HG03064 (cell line): ENCODE results near the gene PHKB.
"Not testable (repeated sequence)": the region's sequence is repeated elsewhere in the genome, so short reads cannot be mapped to it uniquely, and the experiment has no call there.

Source experiments
- ATAC-seq: cut with Tn5 transposase; IDR thresholded peaks from one replicate; pipeline ENCODE4 v1.9.1; 2021; ENCODE audit warnings: low read depth; ENCODE audit not compliant: unreplicated experiment

The PHKB gene

GRCh38 chr16:47460711-47461597 is at the start of gene PHKB, which contains the start of gene ITFG1:
TSS of gene PHKB (plus strand) at chr16:47461331. CDS start at chr16:47461351, 20 bp downstream.
TSS of gene ITFG1 (minus strand) at chr16:47461063. CDS start at chr16:47461045, 18 bp downstream.
- peak; percentile 70 for ATAC-seq

DNA sequence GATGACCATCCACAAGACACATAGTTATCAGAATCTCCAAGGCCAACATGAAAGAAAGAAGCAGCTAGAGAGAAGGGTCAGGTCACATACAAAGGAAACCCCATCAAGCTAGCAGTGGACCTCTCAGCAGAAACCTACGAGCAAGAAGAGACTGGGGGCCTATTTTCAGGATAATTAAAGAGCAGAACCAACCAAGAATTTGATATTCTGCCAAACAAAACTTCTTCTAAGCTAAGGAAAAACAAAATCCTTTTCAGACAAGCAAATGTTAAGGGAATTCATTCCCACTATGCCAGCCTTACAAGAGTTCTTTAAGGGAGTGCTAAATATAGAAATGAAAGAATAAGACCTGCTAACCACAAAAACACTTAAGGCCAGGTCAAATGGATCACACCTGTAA is 48.1 kb upstream of the PHKB start:
- no peak for ATAC-seq

- no peak for ATAC-seq
These were observed 44.3 kb upstream of the PHKB start for GRCh38 chr16:47416869-47417268.

DNA sequence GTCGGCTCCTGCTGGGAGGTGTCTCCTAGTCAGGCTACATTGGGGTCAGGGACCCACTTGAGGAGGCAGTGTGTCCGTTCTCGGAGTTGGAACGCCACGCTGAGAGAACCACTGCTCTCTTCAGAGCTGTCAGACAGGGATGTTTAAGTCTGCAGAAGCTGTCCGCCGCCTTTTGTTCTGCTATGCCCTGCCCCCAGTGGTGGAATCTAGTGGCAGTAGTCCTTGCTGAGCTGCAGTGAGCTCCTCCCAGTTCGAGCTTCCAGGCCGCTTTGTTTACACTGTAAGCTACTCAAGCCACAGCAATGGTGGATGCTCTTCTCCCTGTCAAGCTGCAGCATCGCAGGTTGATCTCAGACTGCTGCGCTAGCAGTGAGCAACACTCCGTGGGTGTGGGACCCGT is 36.3 kb upstream of the PHKB start:
- no peak for ATAC-seq

DNA sequence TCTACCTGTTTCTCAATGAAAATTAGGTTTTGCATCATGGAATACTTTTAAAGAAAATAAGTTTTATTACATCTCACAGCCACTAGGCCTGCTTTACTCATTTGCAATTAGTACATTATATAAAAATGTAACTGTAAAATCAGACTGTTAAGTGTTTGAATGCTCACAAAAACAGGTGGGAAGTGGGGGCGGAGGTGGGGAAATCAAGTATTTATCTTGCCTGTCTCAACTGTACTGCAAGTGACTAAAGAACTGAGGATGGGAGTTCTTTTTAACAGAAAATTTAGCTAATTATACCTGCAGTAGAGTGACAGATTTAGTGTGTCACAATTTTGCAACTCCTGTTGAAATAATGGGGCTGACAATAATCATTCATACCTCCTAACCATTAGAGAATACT is 34.3 kb upstream of the PHKB start:
- no peak for ATAC-seq

- no peak for ATAC-seq
These were observed 29.2 kb upstream of the PHKB start for GRCh38 chr16:47431960-47432359.

DNA sequence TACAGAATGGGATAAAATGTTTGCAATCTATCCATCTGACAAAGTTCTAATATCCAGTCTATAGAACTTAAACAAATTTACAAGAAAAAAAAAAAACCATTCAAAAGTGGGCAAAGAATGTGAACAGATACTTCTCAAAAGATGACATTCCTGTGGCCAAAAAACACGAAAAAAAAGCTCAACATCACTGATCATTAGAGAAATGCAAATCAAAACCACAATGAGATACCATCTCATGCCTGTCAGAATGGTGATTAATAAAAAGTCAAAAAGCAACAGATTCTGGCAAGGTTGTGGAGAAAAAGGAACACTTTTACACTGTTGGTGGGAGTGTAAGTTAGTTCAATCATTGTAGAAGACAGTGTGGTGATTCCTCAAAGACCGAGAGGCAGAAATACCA is 26.9 kb upstream of the PHKB start:
- ATAC-seq, result not testable (repeated sequence)

- ATAC-seq, result not testable (repeated sequence)
These were observed 21.1 kb upstream of the PHKB start for GRCh38 chr16:47440066-47440465.

GRCh38 chr16:47442884-47443283 is 18.2 kb upstream of the PHKB start:
- not testable (repeated sequence) for ATAC-seq

GRCh38 chr16:47446431-47446830 is 14.7 kb upstream of the PHKB start:
- ATAC-seq, result no peak

DNA sequence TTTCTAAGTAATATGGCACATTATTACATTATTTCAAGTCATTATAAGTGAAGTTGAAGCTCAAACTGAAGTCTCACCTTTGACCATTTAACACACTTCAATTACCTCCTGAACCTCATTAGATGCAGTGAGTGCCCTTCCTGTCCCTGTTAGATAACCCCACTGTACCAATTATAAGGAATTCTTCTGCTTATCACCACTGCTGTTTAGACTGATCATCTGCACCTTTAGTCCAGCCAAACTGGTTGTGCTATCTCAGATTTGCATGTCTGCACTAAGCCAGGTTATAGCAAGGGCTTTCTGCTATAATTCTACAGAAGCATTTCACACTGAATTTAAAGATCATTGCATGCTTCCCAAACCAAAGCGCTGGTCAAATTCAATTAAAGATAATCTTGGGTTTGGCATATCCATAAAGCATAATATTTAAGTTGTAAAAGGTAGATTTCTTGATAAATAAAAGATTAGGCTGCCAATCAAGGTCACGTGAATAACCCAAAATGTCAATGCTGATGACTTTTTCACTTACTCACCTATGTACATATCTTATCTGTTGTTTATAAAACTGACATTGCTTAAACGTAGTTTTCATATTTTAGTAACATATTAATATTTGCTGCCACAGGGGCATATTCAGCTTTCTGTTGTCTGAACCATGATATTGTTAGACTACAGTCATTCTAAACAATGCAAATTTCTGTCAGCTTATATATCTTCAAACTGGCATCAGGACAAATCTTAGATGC is 12.1 kb upstream of the PHKB start:
- ATAC-seq, result no peak

- ATAC-seq, result no peak
These were observed 11.3 kb upstream of the PHKB start for GRCh38 chr16:47449788-47450187.

GRCh38 chr16:47458331-47458730 is 2.8 kb upstream of the PHKB start:
- ATAC-seq, result no peak

GRCh38 chr16:47459603-47460002 is 1.5 kb upstream of the PHKB start:
- ATAC-seq, result no peak

DNA sequence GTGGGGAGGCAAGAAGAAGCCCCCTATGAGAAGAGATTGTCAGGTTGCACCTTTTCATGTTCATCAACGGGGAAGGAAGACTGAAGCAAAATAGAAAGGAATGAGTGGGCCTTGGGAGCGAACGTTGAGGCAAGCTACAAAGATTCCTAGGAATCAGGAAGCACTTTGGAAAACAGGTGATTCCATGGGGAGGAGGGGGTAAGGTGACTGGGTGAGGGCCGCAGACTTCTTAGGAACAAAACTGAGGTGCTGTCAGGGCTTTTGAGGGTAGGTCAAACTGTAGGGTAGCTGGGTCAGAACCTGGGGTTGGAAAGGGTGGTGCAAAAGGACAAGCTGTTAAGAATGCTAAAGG is 796 bp upstream of the PHKB start:
- ATAC-seq, result no peak

- ATAC-seq, result no peak
These were observed 601 bp downstream of the PHKB start for GRCh38 chr16:47461598-47462266.

DNA sequence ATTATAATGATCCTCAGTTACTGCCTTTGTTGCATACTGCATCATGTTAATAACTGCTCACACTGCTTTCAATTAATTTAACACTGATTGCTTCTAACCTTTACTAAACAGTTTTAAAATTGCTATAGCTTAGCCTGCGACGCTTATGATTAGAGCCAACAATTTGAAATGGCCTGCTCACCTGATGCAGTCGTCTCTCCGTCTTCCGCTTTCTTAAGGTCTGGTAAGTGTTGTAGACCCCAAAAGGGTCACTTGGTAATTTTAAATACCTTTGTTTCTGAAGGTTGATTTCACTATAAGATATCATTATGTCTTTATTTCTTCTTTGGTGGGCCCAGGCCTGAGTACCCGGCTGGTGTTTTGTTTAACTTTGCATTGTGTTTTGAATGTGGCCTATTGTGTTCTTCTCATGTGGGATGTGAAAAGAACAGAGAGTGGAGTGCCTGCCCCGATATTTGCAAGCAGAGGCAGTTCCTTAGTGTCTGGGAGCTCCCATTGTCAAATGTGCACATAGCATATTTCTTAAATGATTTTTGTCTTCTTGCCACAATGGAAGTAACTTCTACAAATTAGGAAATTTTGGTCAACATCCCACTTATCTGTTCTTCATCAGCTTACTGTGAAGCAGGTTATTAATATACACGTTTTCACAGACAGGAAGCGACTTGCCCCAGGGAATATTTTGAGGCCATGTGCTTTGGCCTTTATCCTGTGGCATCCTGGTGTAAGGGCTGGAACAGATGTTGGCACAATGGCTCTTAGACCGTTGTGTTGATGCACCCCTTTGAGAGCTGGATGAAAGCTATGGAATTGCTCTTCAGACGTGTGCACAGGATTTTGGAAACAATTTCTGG is 2.9 kb downstream of the PHKB start:
- no peak for ATAC-seq

- ATAC-seq, result no peak
These were observed 4.9 kb downstream of the PHKB start for GRCh38 chr16:47465919-47466630.

GRCh38 chr16:47467501-47467900 is 6.4 kb downstream of the PHKB start:
- ATAC-seq, result no peak
